Smooth muscle cell (in vitro differentiated cells): ENCODE results near the gene ZNF441. TPM values are rescaled to one million over a fixed set of nuclear protein-coding genes. Genes with fewer than 3 reads are reported as not detected.

Experiments
- DNase-seq: peaks from one replicate; lab custom pipeline; 2025; ENCODE audit not compliant: unreplicated experiment; lab: John Stamatoyannopoulos, UW
- H2AFZ ChIP-seq: fragments of 200-600 bp; sonication (generic); 2 replicates; pipeline ENCODE4 v1.6.0; 2016; ENCODE audit warnings: antibody characterized with exemption, low read depth, mild to moderate bottlenecking
- H3F3A ChIP-seq: fragments of 200-600 bp; sonication (generic); 2 replicates; pipeline ENCODE4 v1.6.0; 2017; ENCODE audit warnings: antibody characterized with exemption, low read depth
- H3K27ac ChIP-seq: fragments of 200-600 bp; sonication (generic); 2 replicates; pipeline ENCODE4 v1.5.1; 2016; ENCODE audit warnings: low read depth, mild to moderate bottlenecking
- H3K27me3 ChIP-seq: fragments of 200-600 bp; sonication (generic); 2 replicates; pipeline ENCODE4 v1.6.1; 2016; ENCODE audit warnings: low read depth, mild to moderate bottlenecking
- H3K36me3 ChIP-seq: fragments of 200-600 bp; sonication (generic); 2 replicates; pipeline ENCODE4 v1.5.1; 2016; ENCODE audit warnings: low read depth
- H3K4me1 ChIP-seq: fragments of 200-600 bp; sonication (generic); 2 replicates; pipeline ENCODE4 v1.5.1; 2016; ENCODE audit warnings: low read depth
- H3K4me2 ChIP-seq: fragments of 200-600 bp; sonication (generic); 2 replicates; pipeline ENCODE4 v1.6.0; 2016; ENCODE audit warnings: mild to moderate bottlenecking
- H3K4me3 ChIP-seq: fragments of 200-600 bp; sonication (generic); 2 replicates; pipeline ENCODE4 v1.5.1; 2016; ENCODE audit warnings: mild to moderate bottlenecking
- H3K79me2 ChIP-seq: fragments of 200-600 bp; sonication (generic); 2 replicates; pipeline ENCODE4 v1.6.0; 2016; ENCODE audit warnings: low read depth, mild to moderate bottlenecking
- H3K9ac ChIP-seq: fragments of 200-600 bp; sonication (generic); 2 replicates; pipeline ENCODE4 v1.6.0; 2016; ENCODE audit warnings: low read depth
- H3K9me3 ChIP-seq: fragments of 200-600 bp; sonication (generic); replicated peaks from 2 replicates; pipeline ENCODE4 v1.5.1; 2016; ENCODE audit warnings: low read depth
- H4K20me1 ChIP-seq: fragments of 200-600 bp; sonication (generic); 2 replicates; pipeline ENCODE4 v1.6.0; 2016; ENCODE audit warnings: low read depth
- CTCF ChIP-seq: fragments of 200-600 bp; sonication (generic); IDR thresholded peaks from 2 replicates; pipeline ENCODE4 v1.5.1; 2017; ENCODE audit warnings: borderline replicate concordance, mild to moderate bottlenecking, antibody characterized with exemption; ENCODE audit not compliant: insufficient read depth, poor library complexity, severe bottlenecking
- WGBS: methylation state at CpG from one replicate; pipeline ENCODE4 v1.1.7; 2016; ENCODE audit warnings: low lambda C conversion rate; 5-methylcytosine and 5-hydroxymethylcytosine counted together
- polyA plus RNA-seq: library from polyadenylated mRNA; unstranded; fragments of >200 nt; fragmentation: Nextera tagmentation; extraction: Ambion mirVana; gene quantifications from 2 replicates; pipeline ENCODE4 v1.2.1, GENCODE V29; 2016
- total RNA-seq: library from RNA; depleted of rRNA; stranded (reverse); fragments of >200 nt; gene quantifications from 2 replicates; pipeline ENCODE4 v1.2.3, GENCODE V29; 2014

The ZNF441 gene
- total and polyA plus RNA-seq, 2 experiments from 2014 or later = 2.7 to 9.3 TPM

- 1% methylated on average over 35 of the region's 35 CpGs for WGBS
- Histone ChIP-seq H3K9ac (peak within 1 kb of the TSS; percentile 72), H3K4me2 (peak within 1 kb of the TSS; percentile 87), H3K4me3 (peak within 1 kb of the TSS; percentile 74), H3K4me1 (peaks cover 4% of the 10 kb centered on the region), H4K20me1 (peaks cover 4% of the 10 kb centered on the region), H3K79me2 (peaks cover 23% of the 10 kb centered on the region), H3K27me3 (no peaks in the 10 kb centered on the region), H3K9me3 (no peaks in the 10 kb centered on the region), H3K36me3 (no peaks in the 10 kb centered on the region), H3K27ac (peak within 1 kb of the TSS; percentile 59), H3F3A (peaks cover 6% of the 10 kb centered on the region), H2AFZ (peak within 1 kb of the TSS; percentile 83)
- TF ChIP-seq CTCF = no peak
- DNase-seq = peak; percentile 81
Observed at GRCh38 chr19:11738746-11739620, 27.8 kb upstream of the ZNF441 start, which contains the start of gene ZNF823. Gene ZNF823 (minus strand): TSS chr19:11738946. CDS start chr19:11738819, 127 bp downstream.

- Histone ChIP-seq H3K9ac (no peak overlapping the region), H3K9me3 (peaks cover 18% of the 10 kb centered on the region), H3K4me1 (no peaks in the 10 kb centered on the region), H3K4me2 (no peak overlapping the region), H4K20me1 (no peaks in the 10 kb centered on the region), H3K36me3 (no peaks in the 10 kb centered on the region), H3K27me3 (no peaks in the 10 kb centered on the region), H2AFZ (no peak overlapping the region), H3K27ac (no peak overlapping the region), H3F3A (no peaks in the 10 kb centered on the region), H3K79me2 (no peaks in the 10 kb centered on the region), H3K4me3 (no peak overlapping the region)
- DNase-seq = no peak
- no peak for TF ChIP-seq CTCF
Observed at GRCh38 chr19:11745869-11746268, 20.9 kb upstream of the ZNF441 start.

- H3K4me1 ChIP-seq = no peaks in the 10 kb centered on the region
- H4K20me1 ChIP-seq = no peaks in the 10 kb centered on the region
- H3K79me2 ChIP-seq = no peaks in the 10 kb centered on the region
- no peaks in the 10 kb centered on the region for H3K36me3 ChIP-seq
- peaks cover 25% of the 10 kb centered on the region for H3K9me3 ChIP-seq
- no peaks in the 10 kb centered on the region for H3F3A ChIP-seq
- H3K27me3 ChIP-seq = no peaks in the 10 kb centered on the region
- H2AFZ ChIP-seq = no peak overlapping the region
- H3K4me2 ChIP-seq = no peak overlapping the region
- H3K9ac ChIP-seq = no peak overlapping the region
- H3K4me3 ChIP-seq = no peak overlapping the region
- WGBS = 83% methylated on average over 1 of the region's 1 CpG
- no peak for DNase-seq
- no peak overlapping the region for H3K27ac ChIP-seq
- TF ChIP-seq CTCF = no peak
Observed at GRCh38 chr19:11747277-11747676, 19.5 kb upstream of the ZNF441 start.
